Measurements from ENCODE around the gene ISCA2.

Gene ISCA2

GRCh38 chr14:74483321-74483720 lies 10.2 kb upstream of the ISCA2 start:
- DNase-seq (ENCODE audit: low spot score): no peak

- no peak for DNase-seq (ENCODE audit: low spot score)
Measured at GRCh38 chr14:74486164-74486563, 7.4 kb upstream of the ISCA2 start.

- DNase-seq (ENCODE audit: low spot score): no peak
Measured at GRCh38 chr14:74488786-74489397, 4.7 kb upstream of the ISCA2 start.

DNA sequence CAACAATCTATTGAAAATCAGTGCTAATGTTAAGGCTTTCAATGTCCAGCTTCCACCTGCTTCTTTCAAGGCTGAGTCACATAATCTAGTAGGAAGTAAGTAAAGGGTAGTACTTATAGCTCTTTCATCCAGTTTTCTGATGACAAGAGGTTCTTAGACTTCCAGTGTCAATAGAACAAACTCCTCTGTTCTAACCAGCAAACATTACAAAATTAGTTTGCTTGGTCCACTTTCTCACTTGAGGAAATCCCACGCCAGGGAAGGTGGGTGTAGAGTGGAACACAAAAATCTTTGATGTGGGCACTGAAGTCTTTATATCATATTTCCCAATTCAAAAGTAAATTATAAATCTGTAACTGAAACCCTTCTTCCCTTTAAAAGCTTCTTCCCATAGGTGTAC lies 3.1 kb upstream of the ISCA2 start:
- no peak for DNase-seq (ENCODE audit: low spot score)

DNA sequence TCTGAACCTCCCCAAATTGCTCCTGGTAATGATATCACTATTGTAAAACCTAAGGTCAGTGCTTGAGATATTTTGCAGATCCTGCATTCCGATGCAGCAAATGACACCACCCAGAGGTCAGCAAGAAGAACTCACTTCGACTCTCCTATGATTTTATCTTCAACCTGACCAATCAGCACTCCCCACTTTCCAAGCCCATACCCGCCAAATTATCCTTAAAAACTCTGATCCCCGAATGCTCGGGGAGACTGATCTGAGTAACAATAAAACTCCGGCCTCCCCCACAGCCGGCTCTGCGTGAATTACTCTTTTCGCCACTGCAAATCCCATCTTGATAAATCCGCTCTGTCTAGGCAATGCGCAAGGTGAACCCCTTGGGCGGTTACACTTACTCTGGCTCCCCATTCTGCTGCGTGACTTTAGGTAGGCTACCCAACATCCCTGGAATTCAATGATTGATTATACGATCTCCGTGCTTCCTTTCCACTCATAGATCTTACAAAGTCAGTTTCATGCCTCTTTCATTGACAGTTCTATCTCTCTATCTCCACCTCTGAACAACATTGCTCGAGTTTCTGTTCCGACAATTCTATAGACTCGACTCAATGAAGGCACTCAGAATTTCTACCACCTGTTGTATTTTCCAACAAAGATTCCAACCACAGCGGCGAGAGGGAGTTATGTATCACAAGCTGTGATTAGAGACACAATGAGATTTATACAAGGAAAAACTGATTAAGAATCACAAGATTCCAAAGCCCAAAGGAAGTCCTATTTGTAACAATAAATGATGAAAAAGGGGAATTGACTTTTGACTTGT lies 1.4 kb upstream of the ISCA2 start:
- DNase-seq (ENCODE audit: low spot score): no peak

GRCh38 chr14:74492776-74493342 lies 706 bp upstream of the ISCA2 start, which contains the start of gene NPC2:
NPC2 (minus strand) TSS chr14:74493305; CDS start chr14:74493274, 31 bp downstream.
- DNase-seq (ENCODE audit: low spot score): no peak

- DNase-seq (ENCODE audit: low spot score): no peak
Measured at GRCh38 chr14:74495356-74495755, 1.8 kb downstream of the ISCA2 start.

GRCh38 chr14:74500417-74501134 lies 7.0 kb downstream of the ISCA2 start:
- DNase-seq (ENCODE audit: low spot score): peak; percentile 26

DNA sequence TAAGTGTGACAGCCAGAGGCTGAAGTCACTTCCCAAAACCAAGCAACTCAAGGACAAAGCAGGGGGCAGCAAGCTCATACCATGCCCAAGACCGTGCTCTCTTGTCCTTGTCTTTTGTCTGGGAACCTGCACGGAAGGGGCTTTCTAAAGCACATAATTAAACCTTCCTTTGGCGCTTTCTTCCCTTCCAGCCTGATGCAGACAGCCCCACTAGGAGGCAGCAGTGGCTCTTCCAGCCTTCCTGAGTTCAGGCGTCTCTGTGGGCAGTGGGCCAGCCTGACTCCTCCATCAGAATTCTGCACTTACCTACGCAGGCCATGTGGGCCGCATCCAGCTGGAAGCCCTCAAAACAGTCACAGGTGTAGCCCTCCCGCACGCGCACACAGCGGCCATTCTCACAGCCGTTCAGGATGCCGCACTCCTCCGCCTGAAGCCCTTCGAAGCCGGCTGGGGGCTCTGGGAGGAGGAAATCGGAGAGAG lies 7.6 kb downstream of the ISCA2 start:
- DNase-seq (ENCODE audit: low spot score): peak; percentile 73

DNA sequence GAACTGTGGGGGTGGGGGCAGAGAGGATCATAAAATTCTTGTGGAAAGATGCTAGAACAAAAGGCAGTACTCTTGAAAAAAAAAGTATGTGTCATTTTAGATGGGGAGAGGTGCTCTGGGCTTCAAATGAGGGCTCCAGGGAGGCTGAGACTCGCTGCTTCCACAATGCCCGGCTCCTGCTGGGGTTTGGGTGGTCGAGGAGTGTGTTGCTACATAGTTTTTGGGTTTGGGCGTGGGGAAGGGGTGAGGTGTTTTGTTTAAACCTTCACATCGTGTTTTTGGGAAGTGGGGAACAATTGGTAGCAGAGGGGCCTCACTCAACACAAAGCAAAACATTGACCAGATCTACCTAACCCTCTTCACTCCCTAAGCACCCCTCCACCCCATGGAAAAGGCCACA lies 8.1 kb downstream of the ISCA2 start:
- no peak for DNase-seq (ENCODE audit: low spot score)

DNA sequence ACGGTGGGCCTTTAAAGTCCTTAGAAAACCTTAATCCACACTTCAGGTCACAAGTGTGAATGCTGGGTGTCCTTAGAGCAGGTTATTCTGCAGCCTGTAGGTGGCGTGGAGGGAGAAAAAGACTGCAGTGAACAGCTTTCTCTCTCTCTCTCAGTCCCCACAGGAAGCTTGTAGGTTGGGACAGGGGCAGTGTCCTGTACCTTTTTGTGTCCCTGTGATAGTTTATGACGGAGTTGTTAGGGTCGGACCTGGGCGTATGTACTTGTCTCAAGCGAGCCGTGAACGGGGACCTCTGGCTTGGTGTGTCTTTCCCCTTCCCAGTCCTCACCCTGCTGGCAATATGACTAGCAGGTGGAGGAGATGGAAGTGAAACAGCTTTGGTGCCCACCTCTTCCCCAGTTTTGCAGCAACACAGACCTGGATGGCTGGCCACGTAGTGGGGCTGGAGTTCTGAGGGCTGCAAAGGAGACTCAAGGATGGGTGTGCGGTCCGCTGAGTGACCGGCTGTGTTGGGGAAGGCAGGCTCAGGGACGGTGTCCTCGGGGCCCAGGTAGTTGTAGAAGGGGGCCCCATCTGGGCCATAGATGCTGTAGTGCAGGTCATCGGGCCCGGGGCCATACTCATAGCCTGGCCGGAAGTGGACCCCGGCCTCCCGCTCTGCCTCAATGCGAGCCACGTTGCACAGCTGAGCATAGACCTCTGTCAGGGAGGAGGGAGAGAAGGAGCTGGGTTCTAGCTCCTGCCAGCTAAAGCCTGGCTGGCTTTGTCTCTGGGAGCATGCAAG lies 8.9 kb downstream of the ISCA2 start:
- peak; percentile 61 for DNase-seq (ENCODE audit: low spot score)

- no peak for DNase-seq (ENCODE audit: low spot score)
Measured at GRCh38 chr14:74503291-74503937, 9.8 kb downstream of the ISCA2 start.

DNA sequence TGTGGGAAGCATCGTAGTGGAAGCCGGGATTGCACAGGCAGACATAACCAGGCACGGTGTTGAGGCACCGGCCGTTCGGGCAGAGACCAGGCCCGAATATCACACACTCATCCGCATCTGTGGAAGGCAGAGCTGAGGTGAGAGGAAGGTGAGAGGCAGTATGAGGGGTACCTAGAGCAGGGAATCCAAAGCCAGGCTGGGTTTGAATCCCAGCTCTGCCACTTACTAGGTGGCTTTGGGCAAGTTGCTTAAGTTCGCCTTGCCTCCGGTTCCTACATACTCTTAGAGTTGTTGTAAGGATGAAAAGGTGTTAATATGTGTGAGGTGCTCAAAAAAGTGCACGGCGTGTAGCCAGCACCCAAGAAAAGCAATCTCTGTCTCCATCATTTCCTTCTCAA lies 10.4 kb downstream of the ISCA2 start:
- DNase-seq (ENCODE audit: low spot score): no peak

GRCh38 chr14:74504412-74504811 lies 10.8 kb downstream of the ISCA2 start:
- DNase-seq (ENCODE audit: low spot score): no peak

DNA sequence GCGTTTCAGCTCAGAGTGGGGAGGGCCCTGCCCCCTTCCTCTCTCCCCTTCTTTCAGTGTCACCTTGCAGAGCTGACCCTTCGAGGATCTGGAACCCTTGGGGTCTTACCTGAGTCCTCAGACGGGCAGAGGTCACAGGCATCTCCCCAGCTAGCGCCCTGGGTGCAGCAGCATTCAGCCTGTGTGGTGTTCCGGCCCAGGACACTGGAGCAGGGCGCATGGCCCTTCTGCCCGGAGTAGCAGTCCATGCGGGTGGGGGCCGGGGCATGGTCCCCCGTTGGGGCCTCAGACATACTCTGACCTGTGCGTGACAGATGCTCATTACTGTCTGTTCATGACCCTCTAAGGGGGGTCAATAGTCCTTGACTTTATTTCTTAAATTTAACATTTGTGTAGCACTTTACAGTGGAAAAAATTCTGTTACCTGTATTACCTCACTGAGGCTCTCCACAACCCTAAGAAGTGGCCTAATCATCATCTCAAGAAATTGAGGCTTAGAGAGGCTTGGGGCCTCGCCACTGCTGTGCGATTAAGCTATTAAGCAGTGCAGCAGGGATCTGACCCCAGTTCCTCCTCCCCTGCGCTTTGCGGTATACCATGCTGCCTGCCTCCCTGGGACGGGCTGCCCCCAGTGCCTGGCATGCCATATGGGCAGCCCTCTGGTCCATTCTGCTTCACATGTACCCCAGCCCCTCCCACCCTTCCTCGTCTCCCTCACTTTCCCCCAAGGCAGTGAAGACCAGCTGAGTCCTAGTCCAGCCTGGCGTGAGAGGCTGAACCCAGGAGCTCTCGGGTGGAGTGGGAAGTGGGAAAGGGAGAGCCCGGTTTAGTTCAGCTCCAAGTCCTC lies 11.5 kb downstream of the ISCA2 start:
- peak; percentile 42 for DNase-seq (ENCODE audit: low spot score)

DNA sequence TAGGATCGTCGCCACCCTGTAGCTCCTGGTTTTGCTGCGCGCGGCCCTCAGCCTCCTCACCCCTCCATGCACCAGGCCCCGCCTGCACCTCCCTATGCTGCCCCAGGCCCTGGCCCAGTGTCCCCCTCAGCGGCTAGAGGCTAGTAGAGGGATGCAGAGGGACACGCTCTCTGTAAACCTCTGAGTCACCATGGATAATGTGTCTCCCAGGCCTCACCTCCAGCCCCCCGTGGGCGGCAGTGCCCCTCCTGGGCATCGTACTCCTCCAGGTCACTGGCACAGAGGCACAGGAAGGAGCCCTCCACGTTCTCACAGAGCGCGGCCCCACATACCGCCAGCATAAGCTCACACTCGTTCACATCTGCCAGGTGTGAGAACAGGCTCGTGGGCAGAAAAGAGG lies 12.3 kb downstream of the ISCA2 start:
- peak; percentile 26 for DNase-seq (ENCODE audit: low spot score)

- no peak for DNase-seq (ENCODE audit: low spot score)
Measured at GRCh38 chr14:74506411-74506851, 12.9 kb downstream of the ISCA2 start.

DNA sequence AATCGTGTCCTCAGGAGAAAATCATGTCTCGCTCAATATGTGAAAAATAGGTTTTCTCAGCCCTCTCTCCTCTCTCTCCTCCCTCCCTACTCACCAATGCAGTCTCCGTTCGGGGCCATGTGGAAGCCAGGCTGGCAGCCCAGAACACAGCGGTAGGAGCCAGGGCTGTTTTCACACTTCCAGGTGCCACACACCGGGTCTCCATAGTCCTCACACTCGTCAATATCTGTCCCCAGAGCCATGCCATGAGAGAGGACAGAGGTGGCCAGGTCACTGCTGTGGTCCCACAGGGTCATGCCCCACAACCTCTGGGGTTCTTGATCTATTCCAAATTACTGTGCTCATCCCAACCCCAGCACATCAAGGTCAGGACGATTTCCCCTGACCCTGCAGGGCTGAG lies 13.5 kb downstream of the ISCA2 start:
- DNase-seq (ENCODE audit: low spot score): no peak

DNA sequence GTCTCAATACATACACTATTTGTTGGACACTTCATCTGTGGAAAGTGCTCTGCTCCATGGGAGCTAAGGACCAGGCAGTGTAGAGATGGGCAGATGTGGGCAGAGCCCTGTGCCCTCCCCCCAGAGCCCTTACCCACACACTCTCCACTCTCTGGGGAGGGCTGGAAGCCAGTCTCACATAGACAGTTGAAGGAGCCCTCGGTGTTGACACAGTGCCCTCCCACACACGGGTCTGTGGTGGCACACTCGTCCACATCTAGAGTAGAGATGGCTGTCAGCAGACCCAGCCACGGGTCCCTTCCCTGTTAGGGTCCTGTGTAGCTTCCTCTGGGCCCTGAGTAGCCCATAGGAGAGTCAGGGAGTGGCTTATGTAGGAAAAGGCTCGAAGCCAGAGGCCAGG lies 14.3 kb downstream of the ISCA2 start:
- peak; percentile 6 for DNase-seq (ENCODE audit: low spot score)

GRCh38 chr14:74508292-74508731 lies 14.7 kb downstream of the ISCA2 start:
- DNase-seq (ENCODE audit: low spot score): peak; percentile 60
